Esophagus muscularis mucosa (tissue), 4 donors: ENCODE results near the gene P4HB.

ENCODE experiments used
- CTCF ChIP-seq, 3 experiments: fragments of 200-600 bp in 2 of 3; fragments of 450-650 bp in 1 of 3; sonication (generic) in 2 of 3; IDR thresholded peaks; one replicate each; pipeline ENCODE4 v1.5.1; 2017 to 2019; ENCODE audit warnings: antibody characterized with exemption in 3 of 3, mild to moderate bottlenecking in 2 of 3, moderate library complexity in 1 of 3
- EP300 ChIP-seq: sonication (generic); formaldehyde crosslinking; IDR thresholded peaks from one replicate; pipeline ENCODE4 v1.6.1; 2017; ENCODE audit warnings: antibody characterized with exemption
- POLR2A ChIP-seq: fragments of 450-650 bp; IDR thresholded peaks from one replicate; pipeline ENCODE4 v1.6.1; 2017; ENCODE audit warnings: antibody characterized with exemption, moderate library complexity, mild to moderate bottlenecking, low read depth
- POLR2AphosphoS5 ChIP-seq, 2 donors: sonication (generic); formaldehyde crosslinking; IDR thresholded peaks; one replicate each; pipeline ENCODE4 v1.6.1; 2017; ENCODE audit warnings: antibody characterized with exemption in 2 of 2

GRCh38 chr17:81888105-81888987 lies 28.0 kb upstream of the P4HB start:
- TF ChIP-seq CTCF (IDR thresholded peaks at IDR 0.05) (no peak), POLR2A (no peak), EP300 (no peak), POLR2AphosphoS5 (IDR thresholded peaks at IDR 0.05) (no peak)
